HepG2 (cell line): ENCODE data around the gene IQCE. TPM values are rescaled to one million over a fixed set of nuclear protein-coding genes. Genes with fewer than 3 reads are reported as not detected.
A peak's percentile ranks its signal among the peaks of the same experiment; 100 is the strongest.

Experiments
- EEA1 ChIP-seq: sonication (generic); formaldehyde crosslinking; IDR thresholded peaks from 2 replicates; pipeline ENCODE4 v1.5.1; 2020; ENCODE audit warnings: mild to moderate bottlenecking, missing genetic modification reagents, borderline replicate concordance
- FOXK2 ChIP-seq: fragments of 450-650 bp; IDR thresholded peaks from 2 replicates; pipeline ENCODE4 v1.6.1; 2016
- KDM5A ChIP-seq: fragments of 200-600 bp; sonication (generic); IDR thresholded peaks from 2 replicates; pipeline ENCODE4 v1.7.0; 2018; ENCODE audit warnings: antibody characterized with exemption, mild to moderate bottlenecking, low read length, borderline replicate concordance
- ZNF234 ChIP-seq: sonication (generic); formaldehyde crosslinking; conservative IDR thresholded peaks from 2 replicates; pipeline ENCODE4 v1.5.1; 2020; ENCODE audit warnings: mild to moderate bottlenecking, missing genetic modification reagents
- polyA plus RNA-seq, 8 experiments: library from polyadenylated mRNA; depleted of rRNA in 3 of 8; stranded (reverse) in 7 of 8; unstranded in 1 of 8; fragments of >200 nt; fragmentation: Illumina TruSeq in 4 of 8; extraction: Trizol in 4 of 8; gene quantifications; 2 replicates each; pipeline versions ENCODE4 v1.2.1 to v1.2.3, GENCODE V29; 2011 to 2016; ENCODE audit warnings: low read depth in 4 of 8, missing spikeins in 1 of 8, mixed read lengths in 1 of 8; ENCODE audit not compliant: insufficient read depth in 1 of 8
- total RNA-seq, 5 experiments: library from RNA; depleted of rRNA; stranded (reverse); fragments of >200 nt; fragmentation: Illumina TruSeq; extraction: Trizol; gene quantifications; 2 replicates each; pipeline ENCODE4 v1.2.3, GENCODE V29; 2016; ENCODE audit warnings: low read depth in 1 of 5
- TF ChIP-seq, protein P1 (sequence below): sonication (generic); formaldehyde crosslinking; IDR thresholded peaks from 2 replicates; pipeline ENCODE4 v1.4.0; 2020; ENCODE audit warnings: missing genetic modification reagents
- TF ChIP-seq, protein P2 (sequence below): sonication (generic); formaldehyde crosslinking; IDR thresholded peaks from 2 replicates; pipeline ENCODE4 v1.8.0; 2022; ENCODE audit warnings: missing genetic modification reagents, mild to moderate bottlenecking, moderate library complexity, borderline replicate concordance
- TF ChIP-seq, protein P3 (sequence below): sonication (generic); formaldehyde crosslinking; IDR thresholded peaks from 2 replicates; pipeline ENCODE4 v1.5.1; 2020; ENCODE audit warnings: mild to moderate bottlenecking, missing genetic modification reagents
- TF ChIP-seq, protein P4 (sequence below): sonication (generic); formaldehyde crosslinking; IDR thresholded peaks from 2 replicates; pipeline ENCODE4 v1.5.1; 2020; ENCODE audit warnings: mild to moderate bottlenecking, missing genetic modification reagents, borderline replicate concordance
- TF ChIP-seq, protein P5 (sequence below): sonication (generic); formaldehyde crosslinking; IDR thresholded peaks from 2 replicates; pipeline ENCODE4 v1.5.0; 2020; ENCODE audit warnings: mild to moderate bottlenecking, missing genetic modification reagents, moderate library complexity

Gene IQCE
- total and polyA plus RNA-seq, 2 of the 13 experiments (the other 11 are each of a cell fraction or from before 2014, with no cell fraction given): 1.5 to 2.5 TPM

DNA sequence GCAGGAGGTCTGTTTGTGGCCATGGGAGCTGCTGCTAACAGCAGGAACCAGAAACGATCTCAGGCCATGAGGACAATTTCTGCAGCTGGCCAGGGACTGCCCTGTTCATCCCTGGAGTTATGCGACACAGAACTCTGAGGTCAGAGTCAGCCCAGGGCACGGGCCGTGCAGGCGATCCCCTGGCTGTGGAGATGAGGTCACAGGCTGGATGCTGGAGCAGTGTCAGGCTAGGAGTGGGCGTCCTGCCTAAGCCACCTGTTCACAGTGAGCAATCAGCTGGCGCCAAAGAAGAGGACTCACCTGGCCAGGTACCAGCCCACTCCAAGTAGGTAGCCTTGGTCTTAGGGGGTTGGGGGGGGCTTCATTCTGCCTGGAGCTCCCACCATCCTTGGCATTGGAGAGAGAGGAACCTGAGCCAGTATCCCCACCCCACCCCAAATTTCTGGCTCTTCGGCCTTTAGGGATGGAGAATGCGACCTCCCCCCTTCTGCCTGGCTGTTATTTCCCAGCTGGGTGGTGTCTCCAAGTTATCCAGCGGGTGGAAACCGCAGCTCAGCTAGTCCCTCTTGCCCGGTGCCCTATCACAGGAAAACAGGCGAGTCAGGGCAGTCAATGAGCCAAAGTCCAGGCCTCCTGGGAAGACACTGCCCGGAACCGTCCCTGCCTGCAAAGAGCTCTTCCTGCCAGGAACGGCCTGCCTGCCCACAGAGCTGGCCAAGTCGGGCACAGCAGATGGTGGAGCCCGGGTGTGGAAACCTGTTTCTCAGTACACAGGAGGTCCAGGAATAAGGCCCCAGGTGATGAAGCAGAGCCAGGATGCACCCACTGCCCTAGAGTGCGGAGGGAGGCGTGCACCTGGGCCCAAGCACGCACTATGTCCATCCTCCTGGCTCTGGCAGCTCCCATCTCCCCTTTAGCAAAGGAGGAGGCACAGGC lies 71.2 kb downstream of the IQCE start (continued):
- TF ChIP-seq, protein P1, sequence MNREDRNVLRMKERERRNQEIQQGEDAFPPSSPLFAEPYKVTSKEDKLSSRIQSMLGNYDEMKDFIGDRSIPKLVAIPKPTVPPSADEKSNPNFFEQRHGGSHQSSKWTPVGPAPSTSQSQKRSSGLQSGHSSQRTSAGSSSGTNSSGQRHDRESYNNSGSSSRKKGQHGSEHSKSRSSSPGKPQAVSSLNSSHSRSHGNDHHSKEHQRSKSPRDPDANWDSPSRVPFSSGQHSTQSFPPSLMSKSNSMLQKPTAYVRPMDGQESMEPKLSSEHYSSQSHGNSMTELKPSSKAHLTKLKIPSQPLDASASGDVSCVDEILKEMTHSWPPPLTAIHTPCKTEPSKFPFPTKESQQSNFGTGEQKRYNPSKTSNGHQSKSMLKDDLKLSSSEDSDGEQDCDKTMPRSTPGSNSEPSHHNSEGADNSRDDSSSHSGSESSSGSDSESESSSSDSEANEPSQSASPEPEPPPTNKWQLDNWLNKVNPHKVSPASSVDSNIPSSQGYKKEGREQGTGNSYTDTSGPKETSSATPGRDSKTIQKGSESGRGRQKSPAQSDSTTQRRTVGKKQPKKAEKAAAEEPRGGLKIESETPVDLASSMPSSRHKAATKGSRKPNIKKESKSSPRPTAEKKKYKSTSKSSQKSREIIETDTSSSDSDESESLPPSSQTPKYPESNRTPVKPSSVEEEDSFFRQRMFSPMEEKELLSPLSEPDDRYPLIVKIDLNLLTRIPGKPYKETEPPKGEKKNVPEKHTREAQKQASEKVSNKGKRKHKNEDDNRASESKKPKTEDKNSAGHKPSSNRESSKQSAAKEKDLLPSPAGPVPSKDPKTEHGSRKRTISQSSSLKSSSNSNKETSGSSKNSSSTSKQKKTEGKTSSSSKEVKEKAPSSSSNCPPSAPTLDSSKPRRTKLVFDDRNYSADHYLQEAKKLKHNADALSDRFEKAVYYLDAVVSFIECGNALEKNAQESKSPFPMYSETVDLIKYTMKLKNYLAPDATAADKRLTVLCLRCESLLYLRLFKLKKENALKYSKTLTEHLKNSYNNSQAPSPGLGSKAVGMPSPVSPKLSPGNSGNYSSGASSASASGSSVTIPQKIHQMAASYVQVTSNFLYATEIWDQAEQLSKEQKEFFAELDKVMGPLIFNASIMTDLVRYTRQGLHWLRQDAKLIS (CRISPR knock-in tag): no peak
- TF ChIP-seq, protein P2, sequence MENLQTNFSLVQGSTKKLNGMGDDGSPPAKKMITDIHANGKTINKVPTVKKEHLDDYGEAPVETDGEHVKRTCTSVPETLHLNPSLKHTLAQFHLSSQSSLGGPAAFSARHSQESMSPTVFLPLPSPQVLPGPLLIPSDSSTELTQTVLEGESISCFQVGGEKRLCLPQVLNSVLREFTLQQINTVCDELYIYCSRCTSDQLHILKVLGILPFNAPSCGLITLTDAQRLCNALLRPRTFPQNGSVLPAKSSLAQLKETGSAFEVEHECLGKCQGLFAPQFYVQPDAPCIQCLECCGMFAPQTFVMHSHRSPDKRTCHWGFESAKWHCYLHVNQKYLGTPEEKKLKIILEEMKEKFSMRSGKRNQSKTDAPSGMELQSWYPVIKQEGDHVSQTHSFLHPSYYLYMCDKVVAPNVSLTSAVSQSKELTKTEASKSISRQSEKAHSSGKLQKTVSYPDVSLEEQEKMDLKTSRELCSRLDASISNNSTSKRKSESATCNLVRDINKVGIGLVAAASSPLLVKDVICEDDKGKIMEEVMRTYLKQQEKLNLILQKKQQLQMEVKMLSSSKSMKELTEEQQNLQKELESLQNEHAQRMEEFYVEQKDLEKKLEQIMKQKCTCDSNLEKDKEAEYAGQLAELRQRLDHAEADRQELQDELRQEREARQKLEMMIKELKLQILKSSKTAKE (CRISPR knock-in tag): 0 out of 2 replicates have a peak, but pooled peaks have one; percentile 12
- TF ChIP-seq, protein P3, sequence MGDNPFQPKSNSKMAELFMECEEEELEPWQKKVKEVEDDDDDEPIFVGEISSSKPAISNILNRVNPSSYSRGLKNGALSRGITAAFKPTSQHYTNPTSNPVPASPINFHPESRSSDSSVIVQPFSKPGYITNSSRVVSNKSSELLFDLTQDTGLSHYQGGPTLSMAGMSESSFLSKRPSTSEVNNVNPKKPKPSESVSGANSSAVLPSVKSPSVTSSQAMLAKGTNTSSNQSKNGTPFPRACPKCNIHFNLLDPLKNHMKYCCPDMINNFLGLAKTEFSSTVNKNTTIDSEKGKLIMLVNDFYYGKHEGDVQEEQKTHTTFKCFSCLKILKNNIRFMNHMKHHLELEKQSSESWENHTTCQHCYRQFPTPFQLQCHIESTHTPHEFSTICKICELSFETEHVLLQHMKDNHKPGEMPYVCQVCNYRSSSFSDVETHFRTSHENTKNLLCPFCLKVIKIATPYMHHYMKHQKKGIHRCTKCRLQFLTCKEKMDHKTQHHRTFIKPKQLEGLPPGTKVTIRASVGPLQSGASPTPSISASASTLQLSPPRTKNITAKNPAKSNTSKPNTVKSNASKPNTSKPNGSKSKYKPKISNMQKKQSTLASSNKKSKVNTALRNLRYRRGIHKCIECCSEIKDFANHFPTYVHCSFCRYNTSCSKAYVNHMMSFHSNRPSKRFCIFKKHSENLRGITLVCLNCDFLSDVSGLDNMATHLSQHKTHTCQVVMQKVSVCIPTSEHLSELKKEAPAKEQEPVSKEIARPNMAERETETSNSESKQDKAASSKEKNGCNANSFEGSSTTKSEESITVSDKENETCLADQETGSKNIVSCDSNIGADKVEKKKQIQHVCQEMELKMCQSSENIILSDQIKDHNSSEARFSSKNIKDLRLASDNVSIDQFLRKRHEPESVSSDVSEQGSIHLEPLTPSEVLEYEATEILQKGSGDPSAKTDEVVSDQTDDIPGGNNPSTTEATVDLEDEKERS (CRISPR knock-in tag): no peak
- TF ChIP-seq, protein P4, sequence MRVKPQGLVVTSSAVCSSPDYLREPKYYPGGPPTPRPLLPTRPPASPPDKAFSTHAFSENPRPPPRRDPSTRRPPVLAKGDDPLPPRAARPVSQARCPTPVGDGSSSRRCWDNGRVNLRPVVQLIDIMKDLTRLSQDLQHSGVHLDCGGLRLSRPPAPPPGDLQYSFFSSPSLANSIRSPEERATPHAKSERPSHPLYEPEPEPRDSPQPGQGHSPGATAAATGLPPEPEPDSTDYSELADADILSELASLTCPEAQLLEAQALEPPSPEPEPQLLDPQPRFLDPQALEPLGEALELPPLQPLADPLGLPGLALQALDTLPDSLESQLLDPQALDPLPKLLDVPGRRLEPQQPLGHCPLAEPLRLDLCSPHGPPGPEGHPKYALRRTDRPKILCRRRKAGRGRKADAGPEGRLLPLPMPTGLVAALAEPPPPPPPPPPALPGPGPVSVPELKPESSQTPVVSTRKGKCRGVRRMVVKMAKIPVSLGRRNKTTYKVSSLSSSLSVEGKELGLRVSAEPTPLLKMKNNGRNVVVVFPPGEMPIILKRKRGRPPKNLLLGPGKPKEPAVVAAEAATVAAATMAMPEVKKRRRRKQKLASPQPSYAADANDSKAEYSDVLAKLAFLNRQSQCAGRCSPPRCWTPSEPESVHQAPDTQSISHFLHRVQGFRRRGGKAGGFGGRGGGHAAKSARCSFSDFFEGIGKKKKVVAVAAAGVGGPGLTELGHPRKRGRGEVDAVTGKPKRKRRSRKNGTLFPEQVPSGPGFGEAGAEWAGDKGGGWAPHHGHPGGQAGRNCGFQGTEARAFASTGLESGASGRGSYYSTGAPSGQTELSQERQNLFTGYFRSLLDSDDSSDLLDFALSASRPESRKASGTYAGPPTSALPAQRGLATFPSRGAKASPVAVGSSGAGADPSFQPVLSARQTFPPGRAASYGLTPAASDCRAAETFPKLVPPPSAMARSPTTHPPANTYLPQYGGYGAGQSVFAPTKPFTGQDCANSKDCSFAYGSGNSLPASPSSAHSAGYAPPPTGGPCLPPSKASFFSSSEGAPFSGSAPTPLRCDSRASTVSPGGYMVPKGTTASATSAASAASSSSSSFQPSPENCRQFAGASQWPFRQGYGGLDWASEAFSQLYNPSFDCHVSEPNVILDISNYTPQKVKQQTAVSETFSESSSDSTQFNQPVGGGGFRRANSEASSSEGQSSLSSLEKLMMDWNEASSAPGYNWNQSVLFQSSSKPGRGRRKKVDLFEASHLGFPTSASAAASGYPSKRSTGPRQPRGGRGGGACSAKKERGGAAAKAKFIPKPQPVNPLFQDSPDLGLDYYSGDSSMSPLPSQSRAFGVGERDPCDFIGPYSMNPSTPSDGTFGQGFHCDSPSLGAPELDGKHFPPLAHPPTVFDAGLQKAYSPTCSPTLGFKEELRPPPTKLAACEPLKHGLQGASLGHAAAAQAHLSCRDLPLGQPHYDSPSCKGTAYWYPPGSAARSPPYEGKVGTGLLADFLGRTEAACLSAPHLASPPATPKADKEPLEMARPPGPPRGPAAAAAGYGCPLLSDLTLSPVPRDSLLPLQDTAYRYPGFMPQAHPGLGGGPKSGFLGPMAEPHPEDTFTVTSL (CRISPR knock-in tag): 0 out of 2 replicates have a peak, but pooled peaks have one; percentile 7
- TF ChIP-seq, protein P5, sequence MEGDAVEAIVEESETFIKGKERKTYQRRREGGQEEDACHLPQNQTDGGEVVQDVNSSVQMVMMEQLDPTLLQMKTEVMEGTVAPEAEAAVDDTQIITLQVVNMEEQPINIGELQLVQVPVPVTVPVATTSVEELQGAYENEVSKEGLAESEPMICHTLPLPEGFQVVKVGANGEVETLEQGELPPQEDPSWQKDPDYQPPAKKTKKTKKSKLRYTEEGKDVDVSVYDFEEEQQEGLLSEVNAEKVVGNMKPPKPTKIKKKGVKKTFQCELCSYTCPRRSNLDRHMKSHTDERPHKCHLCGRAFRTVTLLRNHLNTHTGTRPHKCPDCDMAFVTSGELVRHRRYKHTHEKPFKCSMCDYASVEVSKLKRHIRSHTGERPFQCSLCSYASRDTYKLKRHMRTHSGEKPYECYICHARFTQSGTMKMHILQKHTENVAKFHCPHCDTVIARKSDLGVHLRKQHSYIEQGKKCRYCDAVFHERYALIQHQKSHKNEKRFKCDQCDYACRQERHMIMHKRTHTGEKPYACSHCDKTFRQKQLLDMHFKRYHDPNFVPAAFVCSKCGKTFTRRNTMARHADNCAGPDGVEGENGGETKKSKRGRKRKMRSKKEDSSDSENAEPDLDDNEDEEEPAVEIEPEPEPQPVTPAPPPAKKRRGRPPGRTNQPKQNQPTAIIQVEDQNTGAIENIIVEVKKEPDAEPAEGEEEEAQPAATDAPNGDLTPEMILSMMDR (CRISPR knock-in tag): peak; percentile 23; the same call in 1 of the 2 replicates
- TF ChIP-seq FOXK2 (no peak), EEA1 (CRISPR knock-in tag) (no peak), ZNF234 (no peak), KDM5A (0 out of 2 replicates have a peak, but pooled peaks have one; percentile 7)
